ENCODE data around the gene RPS26. TPM values are rescaled to one million over a fixed set of nuclear protein-coding genes. Genes with fewer than 3 reads are reported as not detected.
"Not testable (repeated sequence)": the region's sequence is repeated elsewhere in the genome, so short reads cannot be mapped to it uniquely, and the experiment has no call there.

RPS26 gene
- polyA plus RNA-seq, 1 donor: 69.7 TPM

DNA sequence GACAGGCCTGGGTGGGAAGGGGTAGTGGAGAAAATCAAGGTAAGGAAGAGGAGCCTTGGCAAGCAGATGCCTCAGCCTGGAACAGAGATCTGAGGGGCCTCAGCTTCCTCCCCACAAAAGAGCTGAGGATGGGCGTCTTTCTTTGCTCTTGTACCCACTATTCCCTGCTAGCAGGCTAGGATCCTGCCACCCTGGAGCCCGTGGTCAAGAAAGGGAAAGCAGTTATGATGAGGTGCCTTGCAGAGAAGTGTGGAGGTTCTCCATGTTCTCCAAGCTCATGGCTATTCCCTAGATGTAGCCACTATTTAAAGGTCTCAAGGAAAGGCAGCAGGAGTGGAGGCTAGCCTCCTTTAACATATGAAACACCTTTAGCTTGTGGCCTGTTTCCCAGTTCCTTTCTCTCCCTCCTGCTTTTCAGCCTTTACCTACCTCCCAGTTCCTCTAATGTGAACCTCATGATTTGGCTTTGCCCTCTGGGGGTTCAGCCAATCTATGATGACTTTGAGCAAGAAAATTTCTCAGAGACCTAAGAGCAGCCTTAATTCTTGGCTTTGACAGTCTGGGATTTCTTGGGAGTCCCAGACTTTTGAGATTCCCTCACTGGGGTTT is 19.7 kb upstream of the RPS26 start:
- DNase-seq (ENCODE audit: low read depth): no peak

DNA sequence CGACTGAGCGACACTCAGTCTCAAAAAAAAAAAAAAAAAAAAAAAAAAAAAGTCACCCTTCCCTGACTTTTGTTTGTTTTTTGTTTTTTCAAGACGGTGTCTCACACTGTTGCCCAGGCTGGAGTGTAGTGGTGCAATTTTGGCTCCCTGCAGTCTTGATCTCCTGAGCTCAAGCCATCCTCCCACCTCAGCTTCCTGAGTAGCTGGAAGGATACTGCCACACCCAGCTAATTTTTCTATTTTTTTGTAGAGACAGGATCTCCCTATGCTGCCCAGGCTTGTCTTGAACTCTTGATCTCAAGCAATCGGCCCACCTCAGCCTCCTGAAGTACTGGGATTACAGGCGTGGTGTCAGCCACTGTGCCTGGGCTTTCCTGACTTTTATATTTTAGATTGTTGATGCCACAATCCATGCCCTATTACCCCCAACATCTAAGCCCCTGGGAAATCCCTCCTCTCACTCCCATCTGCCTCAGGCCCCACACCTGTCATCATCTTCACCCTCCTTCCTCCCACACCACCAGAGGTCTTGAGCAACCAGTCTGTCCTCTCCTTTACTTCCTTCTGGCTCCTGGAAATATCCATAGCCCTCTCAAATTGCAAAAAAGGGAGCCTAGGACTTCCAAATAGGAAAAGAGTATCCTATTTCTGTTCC is 13.1 kb upstream of the RPS26 start:
- no peak for DNase-seq (ENCODE audit: low read depth)

DNA sequence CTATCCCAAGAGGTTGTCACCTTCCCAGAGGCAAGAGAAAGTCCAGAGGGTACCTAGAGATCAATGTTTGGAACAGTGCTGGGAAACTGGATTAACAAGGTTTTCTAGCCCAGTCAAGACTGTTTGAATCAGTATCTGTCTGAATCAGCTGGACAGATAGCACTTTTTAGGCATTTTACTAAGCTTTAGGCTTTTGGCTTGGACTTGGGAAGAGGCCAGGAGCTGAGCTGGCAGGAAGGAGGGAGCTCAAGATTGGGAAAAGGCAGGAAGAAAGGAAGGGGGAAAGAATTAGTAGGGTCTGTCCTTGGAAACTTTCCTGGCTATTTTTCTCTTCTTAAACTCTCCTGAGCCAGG is 12.6 kb upstream of the RPS26 start:
- no peak for DNase-seq (ENCODE audit: low read depth)

DNA sequence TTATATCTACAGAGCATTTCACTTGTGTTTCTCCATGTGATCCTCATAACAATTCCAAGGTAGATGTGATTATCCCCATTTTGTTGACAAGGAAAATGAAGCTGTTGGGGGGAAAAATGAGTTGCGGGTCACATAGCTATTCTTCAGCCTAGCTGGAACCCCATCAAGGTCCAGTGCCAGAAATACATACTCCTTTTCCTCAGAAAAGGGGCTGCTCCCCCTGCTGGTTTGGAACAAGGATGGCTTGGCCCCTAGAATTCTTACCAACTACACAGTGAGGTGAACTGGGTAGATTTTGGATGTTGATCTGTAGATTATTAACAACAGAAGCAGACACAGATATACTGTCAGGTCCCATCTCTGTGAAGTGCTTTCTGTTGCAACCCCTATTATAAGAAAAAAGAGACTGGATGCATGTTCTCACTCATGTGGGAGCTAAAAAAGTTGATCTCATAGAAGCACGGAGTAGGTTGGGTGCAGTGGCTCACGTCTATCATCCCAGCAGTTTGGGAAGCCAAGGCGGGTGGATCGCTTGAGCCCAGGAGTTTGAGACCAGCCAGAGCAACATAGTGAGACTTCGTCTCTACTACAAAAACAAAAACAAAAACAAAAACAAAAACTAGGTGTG is 11.9 kb upstream of the RPS26 start:
- DNase-seq (ENCODE audit: low read depth): no peak

DNA sequence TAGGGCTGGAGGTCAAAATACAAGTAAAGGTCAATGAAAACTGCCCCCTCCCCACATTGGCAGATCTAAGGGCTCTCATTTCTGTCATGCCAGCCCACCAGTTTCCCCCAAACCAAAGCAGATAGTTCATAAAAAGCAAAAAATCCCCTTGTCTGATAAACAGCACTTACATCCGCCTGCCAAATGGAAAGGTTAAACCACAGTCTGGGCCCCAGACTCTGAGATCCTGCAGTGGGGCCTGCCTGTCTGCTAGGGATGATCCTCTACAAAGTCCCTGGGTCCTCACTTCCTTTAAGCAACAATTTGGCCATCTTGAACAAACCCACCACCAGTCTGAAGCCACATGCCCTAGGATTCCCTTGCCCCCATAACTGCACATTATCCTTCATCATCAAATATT is 9.7 kb upstream of the RPS26 start:
- DNase-seq (ENCODE audit: low read depth): no peak

DNA sequence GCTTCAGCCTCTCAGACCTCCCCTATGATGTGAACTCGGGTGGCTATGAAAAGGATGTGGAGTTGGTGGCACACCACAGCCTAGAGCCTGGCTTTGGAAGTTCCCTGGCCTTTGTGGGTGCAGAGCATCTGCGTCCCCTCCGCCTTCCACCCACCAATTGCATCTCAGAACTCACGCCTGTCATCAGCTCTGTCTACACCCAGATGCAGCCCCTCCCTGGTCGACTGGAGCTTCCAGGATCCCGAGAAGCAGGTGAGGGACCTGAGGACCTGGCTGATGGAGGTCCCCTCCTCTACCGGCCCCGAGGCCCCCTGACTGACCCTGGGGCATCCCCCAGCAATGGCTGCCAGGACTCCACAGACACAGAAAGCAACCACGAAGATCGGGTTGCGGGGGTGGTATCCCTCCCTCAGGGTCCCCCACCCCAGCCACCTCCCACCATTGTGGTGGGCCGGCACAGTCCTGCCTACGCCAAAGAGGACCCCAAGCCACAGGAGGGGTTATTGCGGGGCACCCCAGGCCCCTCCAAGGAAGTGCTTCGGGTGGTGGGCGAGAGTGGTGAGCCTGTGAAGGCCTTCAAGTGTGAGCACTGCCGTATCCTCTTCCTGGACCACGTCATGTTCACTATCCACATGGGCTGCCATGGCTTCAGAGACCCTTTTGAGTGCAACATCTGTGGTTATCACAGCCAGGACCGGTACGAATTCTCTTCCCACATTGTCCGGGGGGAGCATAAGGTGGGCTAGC is 7.0 kb upstream of the RPS26 start:
- no peak for DNase-seq (ENCODE audit: low read depth)

DNA sequence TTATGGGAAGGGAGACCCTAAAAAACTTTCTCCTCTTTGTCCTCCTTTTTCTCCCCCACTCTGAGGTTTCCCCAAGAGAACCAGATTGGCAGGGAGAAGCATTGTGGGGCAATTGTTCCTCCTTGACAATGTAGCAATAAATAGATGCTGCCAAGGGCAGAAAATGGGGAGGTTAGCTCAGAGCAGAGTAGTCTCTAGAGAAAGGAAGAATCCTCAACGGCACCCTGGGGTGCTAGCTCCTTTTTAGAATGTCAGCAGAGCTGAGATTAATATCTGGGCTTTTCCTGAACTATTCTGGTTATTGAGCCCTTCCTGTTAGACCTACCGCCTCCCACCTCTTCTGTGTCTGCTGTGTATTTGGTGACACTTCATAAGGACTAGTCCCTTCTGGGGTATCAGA is 4.6 kb upstream of the RPS26 start:
- DNase-seq (ENCODE audit: low read depth): no peak

DNA sequence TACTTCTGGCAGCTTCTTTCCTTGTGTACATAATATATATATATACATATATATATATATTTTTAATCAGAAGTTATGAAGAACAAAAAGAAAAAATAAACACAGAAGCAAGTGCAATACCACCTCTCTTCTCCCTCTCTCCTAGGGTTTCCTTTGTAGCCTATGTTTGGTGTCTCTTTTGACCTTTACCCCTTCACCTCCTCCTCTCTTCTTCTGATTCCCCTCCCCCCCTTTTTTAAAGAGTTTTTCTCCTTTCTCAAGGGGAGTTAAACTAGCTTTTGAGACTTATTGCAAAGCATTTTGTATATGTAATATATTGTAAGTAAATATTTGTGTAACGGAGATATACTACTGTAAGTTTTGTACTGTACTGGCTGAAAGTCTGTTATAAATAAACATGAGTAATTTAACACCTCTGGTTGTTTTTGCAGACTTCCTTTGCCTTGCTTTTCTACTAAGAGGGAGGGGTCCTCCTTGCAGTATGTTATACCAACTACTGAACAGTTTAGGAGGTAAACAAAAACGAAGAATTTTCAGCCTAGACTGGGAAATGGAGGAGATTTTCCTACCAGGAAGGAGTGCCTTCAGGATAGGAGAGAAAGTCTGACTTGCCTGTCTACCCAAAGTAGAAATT is 3.6 kb upstream of the RPS26 start:
- no peak for DNase-seq (ENCODE audit: low read depth)

DNA sequence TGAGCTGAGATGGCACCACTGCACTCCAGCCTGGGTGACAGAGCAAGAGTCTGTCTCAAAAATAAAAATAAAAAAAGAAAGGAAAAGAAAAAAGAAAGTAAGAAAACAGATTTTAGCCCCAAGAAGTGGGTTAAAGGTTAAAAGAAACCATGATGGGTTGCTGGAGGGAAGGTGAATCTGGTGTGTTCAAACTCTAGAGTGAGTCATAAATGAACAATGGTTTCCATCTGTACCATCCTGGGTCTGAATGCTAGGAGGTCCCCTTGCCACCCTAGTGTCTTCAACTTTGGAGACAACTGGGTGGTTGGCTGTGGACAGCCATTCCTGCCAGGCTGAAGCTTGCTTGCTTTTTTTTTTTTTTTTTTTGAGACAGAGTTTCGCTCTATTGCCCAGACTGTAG is 1.6 kb upstream of the RPS26 start:
- DNase-seq (ENCODE audit: low read depth): no peak

DNA sequence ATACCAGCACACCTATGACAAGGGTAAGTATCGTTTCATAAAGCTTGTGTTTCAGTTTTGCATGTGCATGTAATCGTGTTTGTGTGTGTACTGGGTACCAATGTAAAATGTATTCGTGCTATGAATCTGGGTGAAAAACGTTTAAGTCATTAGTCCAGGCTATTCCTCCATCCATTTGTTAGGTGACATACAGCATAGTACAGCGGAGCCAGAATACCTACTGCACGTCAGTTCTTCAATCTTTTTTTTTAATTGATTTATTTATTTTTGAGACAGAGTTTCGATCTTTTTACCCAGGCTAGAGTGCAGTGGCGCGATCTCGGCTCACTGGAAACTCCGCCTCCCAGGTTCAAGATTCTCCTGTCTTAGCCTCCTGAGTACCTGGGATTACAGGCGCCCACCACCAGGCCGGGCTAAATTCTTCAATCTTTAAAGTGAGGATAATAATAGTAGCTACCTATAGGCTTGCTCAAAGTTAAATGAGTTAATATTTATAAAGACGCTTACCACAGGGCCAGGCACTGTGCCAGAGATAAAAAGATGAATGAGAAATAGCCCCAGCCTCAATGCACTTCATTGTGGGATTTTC is 661 bp upstream of the RPS26 start:
- no peak for DNase-seq (ENCODE audit: low read depth)

DNA sequence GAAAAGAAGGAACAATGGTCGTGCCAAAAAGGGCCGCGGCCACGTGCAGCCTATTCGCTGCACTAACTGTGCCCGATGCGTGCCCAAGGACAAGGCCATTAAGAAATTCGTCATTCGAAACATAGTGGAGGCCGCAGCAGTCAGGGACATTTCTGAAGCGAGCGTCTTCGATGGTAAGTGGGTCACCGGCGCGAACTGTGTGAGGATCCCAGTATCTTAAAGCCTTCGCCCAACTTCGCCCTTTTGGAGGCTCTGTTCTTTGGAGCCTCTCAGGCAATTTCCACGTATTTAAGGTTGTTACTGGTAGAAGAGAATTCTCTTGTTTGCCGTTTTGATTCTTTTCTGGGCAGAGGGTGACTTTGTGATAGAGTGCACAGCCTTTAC is 704 bp downstream of the RPS26 start:
- DNase-seq (ENCODE audit: low read depth): not testable (repeated sequence)

DNA sequence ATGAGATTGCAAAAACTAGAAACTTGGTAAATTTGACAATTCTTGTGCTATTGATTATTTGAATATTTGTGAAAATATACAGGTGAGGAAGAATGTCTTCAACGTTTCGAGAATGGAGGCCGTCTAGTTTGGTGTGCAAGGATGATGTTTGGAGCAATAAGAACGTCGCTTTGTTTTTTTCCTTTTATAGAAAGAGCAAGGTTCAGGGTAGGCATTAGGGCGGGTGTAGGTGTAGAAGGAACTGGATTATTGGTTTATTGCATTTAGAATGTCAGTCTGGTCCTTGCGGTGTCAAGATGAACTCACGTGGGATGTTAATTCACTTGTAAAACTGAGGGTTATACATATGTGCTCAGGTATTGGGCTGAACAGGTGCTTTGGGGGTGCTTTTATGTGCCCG is 1.1 kb downstream of the RPS26 start:
- no peak for DNase-seq (ENCODE audit: low read depth)

DNA sequence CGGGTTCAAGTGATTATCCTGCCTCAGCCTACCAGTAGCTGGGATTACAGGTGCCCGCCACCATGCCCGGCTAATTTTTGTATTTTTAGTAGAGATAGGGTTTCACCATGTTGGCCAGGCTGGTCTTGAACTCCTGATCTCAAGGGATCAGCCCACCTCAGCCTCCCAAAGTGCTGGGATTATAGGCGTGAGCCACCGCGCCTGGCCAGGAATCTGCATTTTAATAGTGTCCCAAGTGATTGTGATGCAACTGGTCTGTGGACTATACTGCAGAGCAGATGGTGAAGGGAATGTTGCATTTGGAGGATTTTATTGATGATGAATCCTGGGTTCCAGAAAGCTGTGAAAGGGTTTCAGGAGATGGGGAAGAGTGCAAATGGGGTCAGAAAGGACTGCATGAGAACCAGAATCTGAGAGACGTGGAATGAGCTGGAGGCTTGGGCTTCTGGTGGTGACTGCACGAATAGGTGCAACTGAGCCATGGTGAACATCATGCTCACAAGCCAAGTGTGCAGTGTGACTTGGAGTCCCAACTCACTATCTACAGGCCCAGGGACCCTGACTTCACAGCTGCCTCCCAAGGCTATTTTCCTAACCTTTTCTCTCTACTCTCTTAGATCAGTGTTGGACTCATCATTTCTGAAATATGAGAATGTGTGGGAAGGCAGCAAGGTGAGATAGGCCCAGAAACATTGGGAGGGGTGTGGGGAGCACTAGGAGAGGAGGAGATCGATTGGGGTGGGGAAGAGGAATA is 4.5 kb downstream of the RPS26 start:
- no peak for DNase-seq (ENCODE audit: low read depth)

DNA sequence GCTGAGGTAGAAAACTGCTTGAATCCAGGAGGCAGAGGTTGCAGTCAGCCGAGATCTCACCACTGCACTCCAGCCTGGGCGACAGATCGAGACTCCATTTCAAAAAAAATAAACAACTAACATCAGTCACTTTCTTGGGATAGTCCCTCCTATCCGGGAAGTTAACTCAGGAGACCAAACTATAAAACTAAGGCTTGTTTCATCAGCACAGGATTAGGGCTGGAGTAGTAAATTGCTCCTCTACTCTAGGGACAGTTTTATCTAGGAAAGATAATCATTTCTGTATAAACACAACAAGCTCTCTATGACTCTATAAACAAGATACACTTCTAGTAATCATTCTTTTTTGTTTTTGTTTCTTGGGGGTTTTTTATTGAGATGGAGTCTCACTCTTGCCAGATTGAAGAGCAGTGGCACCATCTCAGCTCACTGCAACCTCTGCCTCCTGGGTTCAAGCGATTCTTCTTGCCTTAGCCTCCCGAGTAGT is 11.7 kb downstream of the RPS26 start:
- DNase-seq (ENCODE audit: low read depth): no peak

DNA sequence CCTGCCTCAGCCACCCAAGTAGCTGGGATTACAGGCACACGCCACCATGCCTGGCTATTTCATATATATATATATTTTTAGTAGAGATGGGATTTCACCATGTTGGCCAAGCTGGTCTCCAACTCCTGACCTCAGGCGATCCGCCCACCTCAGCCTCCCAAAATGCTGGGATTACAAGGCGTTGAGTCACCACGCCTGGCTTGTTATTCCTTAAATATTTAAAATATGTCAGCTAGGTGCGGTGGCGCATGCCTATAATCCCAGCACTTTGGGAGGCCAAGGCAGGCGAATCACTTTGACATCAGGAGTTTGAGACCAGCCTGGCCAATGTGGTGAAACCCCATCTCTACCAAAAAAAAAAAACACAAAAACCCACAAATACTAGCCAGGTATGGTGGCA is 18.2 kb downstream of the RPS26 start:
- not testable (repeated sequence) for DNase-seq (ENCODE audit: low read depth)

DNA sequence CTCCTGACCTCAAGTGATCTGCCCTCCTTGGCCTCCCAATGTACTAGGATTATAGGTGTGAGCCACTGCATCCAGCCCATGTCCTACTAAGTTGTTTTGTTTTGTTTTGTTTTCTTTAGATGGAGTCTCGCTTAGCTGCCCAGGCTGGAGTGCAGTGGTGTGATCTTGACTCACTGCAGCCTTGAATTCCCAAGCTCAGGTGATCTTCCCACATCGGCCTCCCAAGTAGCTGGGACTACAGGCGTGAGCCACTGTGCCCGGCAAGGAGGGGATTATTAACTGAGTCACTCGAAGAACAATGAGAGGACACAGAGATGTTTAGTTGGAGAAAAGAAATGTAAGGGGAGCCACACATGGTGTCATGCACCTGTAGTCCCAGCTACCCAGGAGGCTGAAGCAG is 20.3 kb downstream of the RPS26 start:
- no peak for DNase-seq (ENCODE audit: low read depth)

DNA sequence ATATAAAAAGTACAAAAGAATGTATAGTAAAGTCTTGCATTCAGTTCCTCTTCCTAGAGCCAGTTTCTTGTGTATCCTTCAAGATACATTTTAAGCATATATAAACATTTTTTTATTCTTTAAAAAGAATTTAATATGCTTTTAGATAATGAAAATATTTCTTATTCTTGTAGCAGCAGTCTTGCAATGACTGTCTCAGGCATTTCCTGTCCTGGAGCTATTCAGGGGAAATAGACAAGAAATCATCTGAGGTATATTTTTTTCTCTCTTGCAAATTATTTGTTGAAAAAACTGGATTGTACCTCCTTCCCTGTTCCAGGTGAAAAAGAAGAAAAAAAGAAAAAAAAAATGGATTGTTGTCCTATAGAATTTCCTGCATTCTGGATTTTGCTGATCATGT is 21.3 kb downstream of the RPS26 start:
- no peak for DNase-seq (ENCODE audit: low read depth)

DNA sequence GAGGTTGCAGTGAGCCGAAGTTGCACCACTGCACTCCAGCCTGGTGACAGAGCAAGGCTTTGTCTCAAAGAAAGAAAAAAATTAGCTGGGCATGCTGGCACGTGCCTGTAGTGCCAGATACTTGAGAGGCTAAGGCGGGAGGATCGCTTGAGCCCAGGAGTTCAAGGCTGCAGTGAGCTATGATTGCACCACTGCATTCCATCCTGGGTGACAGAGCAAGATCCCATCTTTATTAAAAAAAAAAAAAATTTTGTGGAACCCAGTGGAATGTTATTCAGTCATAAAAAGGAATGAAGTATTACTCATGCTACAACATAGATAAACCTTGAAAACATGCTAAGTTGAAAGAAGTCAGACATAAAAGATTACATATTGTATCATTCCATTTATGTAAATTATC is 29.9 kb downstream of the RPS26 start:
- DNase-seq (ENCODE audit: low read depth): no peak

DNA sequence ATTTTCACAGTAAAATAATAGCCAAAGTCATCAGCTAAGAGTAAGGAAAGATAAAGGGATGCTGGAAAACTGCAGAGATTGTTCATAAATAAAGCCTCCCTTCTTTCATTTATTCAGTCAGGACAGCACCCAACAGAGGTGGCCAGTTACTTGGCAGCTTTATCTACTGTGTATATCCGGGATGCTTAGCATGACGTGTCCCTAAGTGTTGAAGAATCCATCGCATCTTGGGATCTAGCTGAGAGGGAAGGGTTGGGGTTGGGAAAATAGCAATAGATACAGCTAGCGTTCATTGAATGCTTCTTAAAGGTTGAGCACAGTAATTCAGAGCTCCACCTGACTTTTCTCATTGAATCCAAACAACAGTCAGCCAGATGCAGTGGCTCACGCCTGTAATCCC is 32.7 kb downstream of the RPS26 start:
- DNase-seq (ENCODE audit: low read depth): no peak

DNA sequence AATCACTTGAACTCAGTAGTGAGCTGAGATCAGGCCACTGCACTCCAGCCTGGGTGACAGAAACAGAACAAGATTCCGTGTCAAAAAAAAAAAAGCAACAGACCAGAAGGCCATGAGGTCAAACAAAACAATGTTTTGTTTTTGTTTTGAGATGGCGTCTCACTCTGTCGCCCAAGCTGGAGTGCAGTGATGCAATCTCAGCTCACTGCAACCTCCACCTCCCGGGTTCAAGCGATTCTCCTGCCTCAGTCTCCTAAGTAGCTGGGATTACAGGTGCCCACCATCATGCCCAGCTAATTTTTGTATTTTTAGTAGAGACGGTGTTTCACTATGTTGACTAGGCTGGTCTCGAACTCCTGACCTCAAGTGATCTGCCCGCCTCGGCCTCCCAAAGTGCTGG is 36.2 kb downstream of the RPS26 start:
- not testable (repeated sequence) for DNase-seq (ENCODE audit: low read depth)

DNA sequence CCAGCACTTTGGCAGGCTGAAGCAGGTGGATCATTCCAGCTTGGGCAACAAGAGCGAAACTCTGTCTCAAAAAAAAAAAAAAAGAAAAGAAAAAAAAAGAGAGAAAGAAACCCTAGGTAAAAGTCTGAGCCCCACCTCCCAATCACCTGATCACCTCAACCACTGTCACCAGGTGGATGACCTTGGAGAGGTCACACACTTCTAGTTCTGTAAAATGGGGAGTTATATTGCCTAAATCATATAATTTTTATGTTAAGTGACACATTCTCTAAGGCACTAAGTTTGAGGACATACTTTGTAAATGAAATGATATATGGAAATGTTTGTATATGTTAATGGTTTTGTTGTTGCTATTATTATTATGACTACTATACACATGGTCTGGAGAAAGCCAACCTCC is 36.7 kb downstream of the RPS26 start:
- DNase-seq (ENCODE audit: low read depth): no peak

Data from forelimb muscle (tissue), 1 donor.